NCI-H1105 (cell line): ENCODE measurements around the gene DIAPH3.

Experiments
- DNase-seq: peaks from one replicate; lab custom pipeline; 2025; lab: John Stamatoyannopoulos, UW

The DIAPH3 gene

DNA sequence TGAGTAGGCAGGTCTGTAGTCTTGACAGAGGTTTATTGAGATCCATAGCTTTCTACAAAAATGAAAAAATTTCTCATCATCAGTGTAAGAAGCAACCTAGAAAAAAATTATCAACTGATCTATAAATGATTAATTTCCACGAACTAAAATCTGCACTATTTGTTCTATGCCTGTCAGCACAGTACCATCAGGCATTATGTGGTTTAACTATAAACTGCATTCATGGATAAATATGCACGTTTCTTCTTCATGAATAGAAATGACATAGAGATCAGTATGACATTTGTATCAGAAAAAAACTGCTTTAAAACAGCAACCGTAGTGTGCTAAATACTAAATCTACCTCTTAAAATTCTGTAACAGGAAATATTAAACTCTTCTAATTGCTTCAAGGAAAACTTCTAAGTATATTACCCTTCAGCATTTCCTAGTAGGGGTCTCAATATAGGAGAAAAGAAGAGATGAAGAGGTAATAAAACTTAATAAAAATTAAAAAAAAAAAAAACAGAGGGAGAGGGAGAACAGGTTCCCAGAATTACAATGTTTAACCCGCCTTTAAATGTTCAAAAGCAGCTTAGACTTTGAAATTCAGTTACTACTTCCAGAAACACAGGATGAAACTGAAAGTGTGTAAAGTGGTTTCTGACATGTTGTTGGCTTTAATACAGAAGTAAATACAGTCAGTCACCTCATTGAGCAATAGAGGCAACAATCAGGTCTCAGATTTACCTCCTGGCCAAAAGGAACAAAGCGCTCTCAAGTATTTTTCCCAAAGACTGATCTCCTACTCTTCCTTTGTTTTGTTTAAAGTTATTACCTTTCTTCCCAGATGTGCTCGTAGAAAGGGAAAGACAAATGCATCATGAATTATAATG is 144.4 kb downstream of the DIAPH3 start:
- no peak for DNase-seq

DNA sequence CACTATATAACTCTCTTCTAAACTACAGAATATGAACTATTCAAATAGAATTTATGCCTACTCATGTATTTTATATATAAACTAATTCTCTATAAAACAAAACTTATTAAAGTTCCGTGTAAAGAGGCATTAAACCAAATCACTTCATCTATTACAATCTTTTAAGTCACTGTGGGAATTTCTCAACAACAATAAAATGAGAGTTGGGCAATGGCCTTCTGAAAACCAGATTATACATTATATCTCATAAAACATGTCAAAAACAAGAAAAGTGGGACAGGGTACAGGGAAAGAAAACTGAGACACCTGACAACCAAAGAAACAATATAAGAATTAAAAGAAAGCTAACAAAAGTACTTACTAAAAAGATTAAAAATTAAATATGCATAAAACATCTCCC is 145.2 kb downstream of the DIAPH3 start:
- DNase-seq, result no peak

DNA sequence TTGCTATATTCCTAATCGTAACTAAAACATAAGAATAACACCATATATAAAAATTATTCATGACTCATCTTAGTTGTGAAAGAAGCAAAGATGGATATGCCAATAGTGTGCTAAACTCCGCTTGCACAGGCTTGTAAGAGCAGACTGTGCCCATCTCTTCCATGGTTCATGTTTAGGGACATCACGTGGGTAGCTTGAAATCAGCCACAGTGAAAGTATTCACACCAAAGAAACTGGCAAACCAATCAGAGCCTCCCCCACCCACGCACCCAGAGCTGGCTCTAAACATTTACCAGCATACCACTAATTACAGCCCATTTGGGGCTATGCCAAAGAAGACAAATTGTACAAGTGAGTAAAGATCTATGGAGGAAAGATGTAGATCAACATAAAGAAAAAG is 147.5 kb downstream of the DIAPH3 start:
- no peak for DNase-seq

DNA sequence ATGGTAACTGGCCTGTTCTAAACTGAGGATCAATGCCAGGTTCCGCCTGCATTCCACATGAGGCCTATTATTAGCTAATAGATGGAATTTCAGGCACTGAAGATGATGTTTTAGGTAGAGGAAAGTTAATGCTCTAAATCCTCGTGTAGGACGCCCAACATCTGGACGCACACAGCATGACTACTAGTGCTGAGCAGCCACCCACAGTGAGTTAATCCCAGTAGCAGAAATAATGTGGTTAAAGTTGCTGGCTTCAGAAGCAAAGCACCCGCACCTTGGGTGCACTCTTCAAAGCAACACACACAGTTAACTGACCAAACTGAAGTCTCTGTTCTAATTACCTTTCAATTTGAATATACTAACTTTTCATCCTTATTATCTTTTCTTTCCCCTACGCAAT is 150.6 kb downstream of the DIAPH3 start:
- no peak for DNase-seq

DNA sequence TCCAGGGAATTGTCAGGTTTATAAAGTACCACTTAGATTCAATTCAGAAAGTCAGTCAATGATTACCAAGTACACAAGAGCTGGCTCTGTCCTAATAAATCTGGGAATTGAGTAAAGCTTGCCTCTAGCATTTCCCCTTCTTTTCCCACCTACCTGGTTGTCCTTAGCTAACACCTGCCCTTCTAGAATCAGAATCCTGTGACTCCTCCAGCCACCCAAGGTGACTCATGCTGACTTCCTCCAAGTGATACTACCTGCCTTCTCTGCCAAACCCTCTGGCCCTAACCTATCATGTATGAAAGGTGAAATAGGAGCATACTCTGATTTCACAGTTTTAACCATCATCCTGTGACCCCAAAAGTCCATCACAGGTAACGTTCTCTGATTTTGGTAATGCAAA is 151.2 kb downstream of the DIAPH3 start:
- DNase-seq, result no peak

DNA sequence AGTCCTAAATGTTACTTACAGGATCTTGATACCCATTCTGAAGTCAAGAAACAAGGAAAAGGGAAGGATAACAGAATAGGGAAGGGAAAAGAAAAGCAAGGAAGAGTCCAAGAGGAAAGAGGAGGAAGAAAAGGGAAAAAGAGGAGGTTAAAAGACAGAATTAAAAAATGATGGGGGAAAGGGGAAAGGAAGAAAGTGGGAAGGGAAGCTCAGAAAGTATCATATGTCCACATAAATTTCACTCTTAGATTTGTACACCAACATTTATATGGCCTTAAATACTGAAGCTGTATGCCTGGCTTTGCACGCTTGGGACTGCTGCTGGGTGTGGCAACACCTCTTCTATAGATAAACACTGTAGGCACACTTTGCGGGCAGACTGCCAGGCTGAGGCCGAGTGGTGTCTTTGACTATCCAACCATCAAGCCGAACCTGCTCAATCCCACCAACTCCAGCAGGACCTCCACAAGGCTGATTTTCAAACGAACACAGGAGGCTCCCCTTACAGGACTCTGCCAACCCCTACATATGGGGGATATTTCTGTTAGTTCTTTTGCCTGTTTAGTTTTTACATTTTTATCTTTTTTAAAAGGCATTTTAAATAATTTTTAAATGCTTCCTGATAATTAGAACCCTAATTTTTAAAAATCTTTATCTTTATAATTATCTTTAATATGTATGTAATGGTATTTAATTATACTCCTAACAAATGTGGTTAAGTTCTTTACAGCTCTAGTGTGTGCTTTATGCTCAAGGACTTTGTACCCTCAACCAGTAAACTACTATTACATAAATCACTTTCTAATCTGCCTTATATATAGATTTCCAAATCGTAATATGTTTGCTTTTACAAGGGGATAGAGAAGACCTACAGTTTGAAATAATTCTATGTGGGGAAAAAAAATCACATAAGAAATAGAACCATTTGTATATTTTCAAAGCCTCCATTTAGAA is 154.2 kb downstream of the DIAPH3 start:
- peak; percentile 47 for DNase-seq

DNA sequence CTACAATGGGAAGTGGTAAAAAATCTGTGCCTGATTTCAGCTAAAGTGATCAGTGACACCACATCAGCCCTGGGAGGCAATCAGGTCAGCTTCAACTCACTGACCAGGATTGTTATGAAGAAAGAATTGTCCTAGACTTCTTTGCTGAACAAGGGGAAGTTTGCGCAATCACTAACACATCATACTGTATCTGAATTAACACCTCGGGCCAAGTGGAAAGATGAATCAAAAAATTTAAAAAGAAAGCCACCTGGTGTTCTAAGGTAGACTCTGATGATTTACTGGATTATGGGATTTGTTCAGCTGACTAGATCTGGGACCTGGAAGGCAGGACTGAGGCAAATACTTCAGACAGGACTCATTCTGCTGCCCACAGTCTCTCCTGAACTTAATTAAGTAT is 161.8 kb downstream of the DIAPH3 start:
- no peak for DNase-seq

DNA sequence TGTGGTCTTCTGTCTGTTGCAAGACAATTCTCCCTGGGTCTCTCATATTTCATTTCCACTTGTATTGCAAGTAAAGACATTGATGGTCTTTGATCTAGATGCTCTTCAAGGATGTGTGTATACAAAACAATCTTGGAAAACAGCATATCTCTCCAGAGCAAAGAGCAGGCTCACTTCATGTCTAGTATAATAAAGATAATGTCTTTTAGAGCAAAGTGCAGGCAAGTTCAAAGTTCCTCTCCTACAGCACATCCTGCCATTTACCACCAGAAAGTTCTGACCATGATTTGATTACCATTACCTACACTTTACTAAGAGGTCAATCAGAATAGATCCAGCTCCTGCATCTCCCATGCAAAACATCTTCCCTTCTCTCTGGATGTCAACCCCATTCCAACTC is 162.8 kb downstream of the DIAPH3 start:
- no peak for DNase-seq

DNA sequence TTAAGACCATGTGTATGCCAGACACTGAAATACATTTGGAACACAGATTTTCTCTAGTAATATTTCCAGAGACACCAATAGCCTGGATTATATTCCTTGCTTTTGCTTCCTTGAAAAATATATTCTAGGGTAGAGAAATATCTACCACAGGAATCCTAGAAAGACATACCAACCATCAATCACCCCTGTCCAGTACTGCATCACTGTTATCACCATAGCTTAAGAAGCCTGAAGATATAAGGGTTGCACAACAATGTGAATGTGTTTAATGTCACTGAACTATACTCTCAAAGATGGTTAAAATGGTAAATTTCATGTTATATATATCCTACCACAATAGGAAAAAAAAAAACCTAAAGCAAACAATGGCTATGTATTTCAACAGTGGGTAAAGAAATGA is 163.6 kb downstream of the DIAPH3 start:
- no peak for DNase-seq

DNA sequence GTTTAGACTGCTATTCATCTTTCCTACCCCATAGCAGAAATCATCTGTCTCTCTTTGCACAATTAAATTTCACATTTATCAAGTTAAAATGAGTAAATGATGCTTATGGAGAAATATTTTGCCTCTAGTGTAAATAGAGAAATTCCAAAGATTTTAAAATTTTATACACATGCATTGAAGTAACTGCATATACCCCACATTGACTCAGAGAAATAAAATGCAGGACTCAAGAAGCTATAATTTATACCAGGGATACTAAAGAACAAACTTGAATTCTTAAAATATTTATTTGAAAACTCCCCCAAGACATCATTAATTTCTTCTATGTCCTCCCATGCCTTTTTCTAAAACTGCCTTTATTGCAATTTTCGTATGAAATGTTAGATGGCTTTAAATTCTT is 165.8 kb downstream of the DIAPH3 start:
- no peak for DNase-seq

DNA sequence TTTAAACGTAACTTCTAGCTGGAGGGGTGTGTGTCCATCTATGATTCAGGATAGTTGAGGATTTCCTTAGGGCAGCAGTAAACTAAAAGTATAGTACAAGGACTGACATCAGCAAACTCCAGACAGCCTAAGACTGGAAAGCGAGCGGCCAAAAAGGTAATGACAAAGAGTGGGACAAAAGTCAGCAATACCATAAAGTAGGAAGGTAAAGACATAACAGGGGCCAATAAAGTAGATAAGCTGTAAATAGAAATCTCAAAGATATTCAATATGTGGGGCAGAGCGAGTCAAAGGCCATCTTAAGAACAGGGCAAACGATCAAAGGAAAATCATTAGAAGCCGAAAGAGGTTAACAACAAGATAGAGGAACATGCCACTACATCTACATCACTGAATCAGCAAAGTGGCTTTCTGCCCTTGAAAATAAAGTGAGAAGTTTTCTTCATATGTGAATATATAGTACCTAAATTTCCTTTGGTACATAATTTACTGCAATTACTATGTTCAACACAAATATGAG is 167.2 kb downstream of the DIAPH3 start:
- no peak for DNase-seq

DNA sequence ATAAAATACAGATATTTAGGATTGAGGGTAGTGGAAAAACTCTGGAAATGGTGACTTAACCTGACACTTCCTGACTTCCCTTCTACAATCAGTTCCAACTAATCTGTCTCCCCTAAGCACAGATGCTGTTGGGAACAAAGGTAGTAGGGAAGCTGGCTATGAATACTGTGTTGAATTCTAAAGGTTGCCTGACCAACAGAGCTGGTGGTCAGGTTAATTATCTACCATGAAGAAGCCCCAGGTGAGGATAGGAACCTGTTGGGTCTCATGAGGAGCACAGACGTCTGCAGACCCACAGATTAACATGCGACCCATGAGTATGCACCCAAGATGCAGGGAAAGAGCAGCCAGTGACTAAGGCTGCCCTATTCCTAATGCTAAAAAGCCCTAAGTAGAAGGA is 172.3 kb downstream of the DIAPH3 start:
- no peak for DNase-seq

DNA sequence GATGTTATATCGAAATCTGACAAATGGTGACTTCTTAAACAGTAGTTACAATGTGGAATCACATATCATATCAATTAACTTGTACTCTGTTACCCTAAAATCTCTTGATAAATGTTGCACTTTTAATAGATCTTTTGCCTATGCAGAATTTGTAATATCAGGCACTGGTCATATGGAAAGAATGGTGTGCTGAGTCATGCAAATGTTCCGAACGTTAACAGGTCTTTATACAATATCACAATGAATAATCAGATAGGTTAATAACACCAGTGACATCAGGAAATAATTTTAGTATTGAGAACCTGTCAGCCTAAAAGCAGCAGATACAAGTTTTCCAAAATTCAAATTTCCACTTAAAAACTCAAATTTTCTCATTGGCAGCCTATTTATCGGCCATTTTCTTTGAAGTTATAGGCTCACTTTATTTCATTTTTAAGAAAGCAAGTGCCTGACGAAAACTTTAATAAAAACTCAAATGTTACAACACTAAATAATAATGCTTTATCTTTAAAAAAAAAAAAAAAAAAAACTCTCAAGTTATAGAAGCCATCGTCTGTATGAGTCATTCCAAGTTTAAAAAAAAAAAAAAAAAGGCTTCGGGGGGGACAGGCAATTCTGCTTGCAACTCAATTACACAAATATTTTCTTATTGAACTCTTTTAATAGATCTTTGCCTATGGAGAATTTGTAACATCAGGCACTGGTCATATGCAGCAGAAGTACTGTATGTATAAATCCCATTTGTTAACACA is 180.9 kb downstream of the DIAPH3 start:
- no peak for DNase-seq

DNA sequence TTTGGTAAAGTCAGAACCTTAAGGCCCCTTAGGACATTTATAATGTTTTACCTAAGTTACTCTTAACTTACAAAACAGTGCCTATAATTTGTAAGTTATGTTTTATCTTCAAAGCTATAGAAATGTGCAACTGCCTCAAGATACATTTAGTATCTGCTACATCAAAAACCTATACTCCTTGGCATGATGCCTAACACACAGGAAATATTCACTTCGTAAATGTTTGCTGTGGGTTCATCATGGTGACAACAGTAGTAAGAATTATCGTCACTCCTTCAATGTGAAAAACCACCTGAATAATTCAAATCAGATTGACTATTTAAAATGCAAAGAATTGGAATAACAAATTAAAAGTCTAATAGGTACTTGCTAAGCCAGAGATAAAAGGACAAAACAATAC is 184.1 kb downstream of the DIAPH3 start:
- no peak for DNase-seq

DNA sequence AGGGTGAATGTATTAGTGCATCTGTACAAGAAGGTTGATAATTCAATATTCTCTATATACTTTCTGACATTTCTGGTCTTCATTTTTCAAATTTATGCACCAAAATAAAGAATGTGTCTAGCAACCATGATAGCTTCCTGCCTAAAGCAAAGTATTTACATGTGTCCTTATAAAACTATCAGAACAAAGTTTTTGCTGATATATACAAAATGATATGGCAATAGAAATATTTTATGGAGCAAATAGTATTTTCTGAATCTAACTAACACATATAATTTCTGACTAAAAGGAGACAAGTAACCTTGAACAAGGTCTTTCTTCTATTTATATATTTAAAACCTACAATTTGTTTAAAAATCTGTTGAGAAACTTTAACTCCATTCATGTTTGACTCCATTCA is 184.9 kb downstream of the DIAPH3 start:
- DNase-seq, result no peak

DNA sequence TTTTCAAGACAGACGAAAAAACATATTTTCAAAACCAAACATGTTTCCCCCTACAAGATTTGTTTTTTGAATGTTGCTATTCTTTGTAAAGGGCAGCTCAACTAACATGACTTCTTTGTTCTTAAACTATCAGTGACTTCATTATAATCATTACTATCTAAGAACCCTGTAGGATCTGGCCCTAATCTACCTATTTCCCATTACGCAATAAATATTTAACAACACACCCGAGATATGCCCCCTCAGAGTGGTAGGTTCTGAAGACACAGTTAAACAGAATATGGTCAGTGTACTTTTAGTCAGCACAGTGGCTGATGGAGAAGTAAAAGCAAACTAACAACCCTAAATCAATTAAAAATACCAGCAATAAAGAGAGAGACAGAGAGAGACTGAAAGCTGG is 186.9 kb downstream of the DIAPH3 start:
- no peak for DNase-seq

DNA sequence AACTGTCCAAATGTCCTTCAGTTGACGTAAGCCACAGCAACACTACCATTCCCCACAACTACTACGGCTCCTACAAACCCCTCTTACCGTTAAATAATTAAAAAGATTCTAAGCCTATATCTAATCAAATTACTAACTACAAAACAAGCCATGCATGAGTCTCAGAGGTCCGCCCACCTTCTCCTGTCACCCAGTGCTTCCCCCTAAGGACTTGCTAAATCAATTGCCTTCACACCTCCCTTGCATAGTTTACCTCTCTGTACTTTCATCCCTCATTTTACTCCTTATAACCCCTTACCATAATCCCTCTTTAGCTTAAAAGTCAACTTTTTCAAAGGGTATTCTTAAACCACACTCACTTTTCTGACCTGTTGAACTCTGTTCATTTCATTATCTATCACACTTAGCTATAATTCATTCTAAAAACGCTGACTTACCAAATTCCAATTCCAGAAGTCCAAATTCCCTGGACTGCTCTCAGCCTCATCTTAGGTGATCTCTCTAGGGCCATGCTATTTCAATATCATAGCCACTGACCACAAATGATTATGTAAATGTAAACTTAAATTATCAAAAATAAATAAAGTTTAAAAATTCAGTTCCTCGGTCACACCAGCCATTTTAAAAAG is 187.8 kb downstream of the DIAPH3 start:
- DNase-seq, result no peak

DNA sequence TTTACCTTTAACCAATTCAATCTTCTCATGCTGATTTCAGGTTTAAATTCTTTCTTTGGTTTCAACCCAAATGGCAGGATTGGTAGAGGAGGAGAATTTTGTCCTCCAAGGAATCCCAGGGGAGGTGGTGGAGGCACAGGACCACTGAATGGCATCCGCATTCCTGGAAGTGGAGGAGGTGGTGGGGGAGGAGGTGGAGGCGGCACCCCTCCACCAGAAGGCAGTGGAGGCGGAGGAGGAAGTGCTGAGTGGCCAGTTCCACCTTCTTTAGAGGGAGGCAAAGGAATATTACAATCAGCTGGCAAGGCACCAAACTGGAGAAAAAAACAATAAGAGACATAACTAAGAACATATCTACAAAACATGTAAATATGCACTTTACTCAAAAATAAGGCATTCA is 192.9 kb downstream of the DIAPH3 start:
- no peak for DNase-seq

DNA sequence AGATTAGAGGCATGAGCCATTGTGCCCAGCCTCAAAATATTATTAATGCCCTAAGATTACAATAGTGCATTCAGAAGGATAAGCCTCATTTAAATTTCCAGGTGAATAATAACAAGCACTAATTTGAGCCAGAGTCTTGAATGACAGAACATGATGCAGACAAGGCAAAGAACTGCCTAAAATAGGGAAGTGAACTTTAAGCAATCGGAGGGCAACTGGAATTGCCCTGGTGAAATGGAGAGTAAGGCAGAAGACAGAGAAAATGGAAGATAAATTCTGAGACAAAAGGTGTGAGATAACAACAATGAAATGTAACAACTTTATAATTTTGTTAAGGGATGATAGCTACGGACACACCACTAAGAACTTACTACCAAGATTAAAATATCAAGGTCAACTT is 199.9 kb downstream of the DIAPH3 start:
- no peak for DNase-seq

DNA sequence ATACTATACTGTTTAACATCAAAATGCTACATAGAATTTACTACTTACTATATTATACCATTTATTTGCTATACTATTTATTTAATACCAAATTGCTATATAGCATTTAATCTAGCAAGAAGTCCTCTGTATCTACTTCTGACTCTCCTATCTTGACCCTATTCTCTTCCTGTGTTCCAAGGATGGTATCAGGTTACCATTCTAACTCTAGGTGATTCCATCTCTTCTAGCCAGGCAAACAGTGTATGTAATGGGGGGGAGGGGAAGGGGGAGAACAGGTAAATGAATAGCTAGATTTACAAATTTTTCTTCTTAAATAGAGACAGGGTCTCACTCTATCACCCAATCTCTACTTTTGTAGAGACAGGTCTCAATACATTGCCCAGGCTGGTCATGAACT is 200.3 kb downstream of the DIAPH3 start:
- DNase-seq, result no peak

DNA sequence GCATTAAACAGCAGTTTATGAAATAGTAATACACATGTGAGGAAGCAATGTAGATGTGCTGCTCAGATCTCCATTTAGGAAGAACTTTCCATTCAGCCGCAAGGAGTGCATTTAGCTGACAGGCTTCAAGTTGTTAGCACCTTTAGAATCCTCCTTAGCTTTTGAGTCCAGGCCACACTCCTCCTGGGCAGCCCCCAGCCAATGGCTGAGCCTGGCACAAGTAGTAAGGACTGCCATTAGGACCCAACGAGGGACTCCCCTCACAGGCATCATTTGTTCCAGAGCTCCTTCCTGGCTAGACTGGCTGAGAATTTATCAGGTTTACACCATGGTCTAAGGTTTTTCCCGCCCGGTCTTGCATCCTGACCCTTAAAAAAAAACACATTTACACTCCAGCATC is 201.4 kb downstream of the DIAPH3 start:
- DNase-seq, result no peak

DNA sequence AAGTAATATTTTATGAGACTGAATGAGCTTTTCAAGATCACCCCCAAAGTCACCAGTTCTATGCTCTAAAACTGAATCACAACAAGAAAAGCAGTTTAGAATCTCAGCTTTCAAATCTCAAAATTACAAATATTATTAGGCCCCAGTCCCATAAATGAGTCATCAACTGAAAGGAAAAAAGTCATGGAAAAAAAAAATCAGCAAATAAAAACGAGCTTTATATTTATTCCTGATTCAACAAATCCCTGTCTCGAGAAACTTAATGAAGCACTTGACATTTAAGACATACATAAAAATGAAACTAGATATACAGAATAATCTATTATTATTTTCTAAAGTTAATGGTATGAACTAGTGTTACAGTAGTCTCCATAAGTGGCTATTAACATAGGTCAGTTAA is 203.0 kb downstream of the DIAPH3 start:
- no peak for DNase-seq
